GM12874 (cell line): ENCODE data around the gene RPS23.

ENCODE experiments used
- TF ChIP-seq, protein P1 (sequence below): IDR thresholded peaks from 2 replicates; pipeline ENCODE4 v1.5.1; 2011; ENCODE audit warnings: low read depth, mild to moderate bottlenecking, control low read depth, low read length, moderate library complexity; ENCODE audit not compliant: insufficient read depth

The RPS23 gene

DNA sequence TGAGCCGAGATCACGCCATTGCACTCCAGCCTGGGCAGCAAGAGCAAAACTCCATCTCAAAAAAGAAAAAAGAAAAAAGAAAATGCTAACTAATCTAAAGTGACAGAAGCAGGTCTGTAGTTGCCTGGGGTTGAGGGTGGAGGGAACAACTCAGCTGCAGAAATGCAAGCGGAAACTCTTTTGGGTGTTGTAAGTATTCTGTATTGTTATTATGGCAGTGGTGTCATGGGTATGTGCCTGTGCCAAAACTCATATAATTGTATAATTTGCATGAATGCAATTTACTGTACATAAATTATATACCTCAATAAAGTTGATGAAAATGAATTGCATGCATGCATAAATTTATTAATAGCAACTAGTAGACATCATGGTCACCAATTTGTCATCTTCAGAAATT is 23.0 kb upstream of the RPS23 start:
- TF ChIP-seq, protein P1, sequence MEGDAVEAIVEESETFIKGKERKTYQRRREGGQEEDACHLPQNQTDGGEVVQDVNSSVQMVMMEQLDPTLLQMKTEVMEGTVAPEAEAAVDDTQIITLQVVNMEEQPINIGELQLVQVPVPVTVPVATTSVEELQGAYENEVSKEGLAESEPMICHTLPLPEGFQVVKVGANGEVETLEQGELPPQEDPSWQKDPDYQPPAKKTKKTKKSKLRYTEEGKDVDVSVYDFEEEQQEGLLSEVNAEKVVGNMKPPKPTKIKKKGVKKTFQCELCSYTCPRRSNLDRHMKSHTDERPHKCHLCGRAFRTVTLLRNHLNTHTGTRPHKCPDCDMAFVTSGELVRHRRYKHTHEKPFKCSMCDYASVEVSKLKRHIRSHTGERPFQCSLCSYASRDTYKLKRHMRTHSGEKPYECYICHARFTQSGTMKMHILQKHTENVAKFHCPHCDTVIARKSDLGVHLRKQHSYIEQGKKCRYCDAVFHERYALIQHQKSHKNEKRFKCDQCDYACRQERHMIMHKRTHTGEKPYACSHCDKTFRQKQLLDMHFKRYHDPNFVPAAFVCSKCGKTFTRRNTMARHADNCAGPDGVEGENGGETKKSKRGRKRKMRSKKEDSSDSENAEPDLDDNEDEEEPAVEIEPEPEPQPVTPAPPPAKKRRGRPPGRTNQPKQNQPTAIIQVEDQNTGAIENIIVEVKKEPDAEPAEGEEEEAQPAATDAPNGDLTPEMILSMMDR = no peak

DNA sequence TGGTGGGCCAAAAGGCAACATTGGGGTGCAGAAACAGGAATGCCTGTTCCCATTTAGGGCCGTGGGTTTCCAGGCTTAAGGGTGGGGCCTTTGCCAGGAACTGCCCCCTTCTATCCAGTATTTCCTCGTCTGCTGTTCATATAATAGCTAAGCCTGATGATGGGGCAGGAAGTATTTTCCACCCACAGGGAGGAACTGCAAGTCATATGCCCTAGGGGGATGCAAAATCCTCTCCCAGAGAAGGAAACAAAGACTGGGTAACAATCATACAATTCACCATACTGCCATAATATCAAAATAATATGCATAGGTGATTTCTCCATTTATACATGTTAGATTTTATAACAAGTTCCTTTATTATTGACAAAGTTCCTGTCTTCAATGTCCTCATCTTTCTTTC is 20.5 kb upstream of the RPS23 start:
- TF ChIP-seq, protein P1 = no peak

DNA sequence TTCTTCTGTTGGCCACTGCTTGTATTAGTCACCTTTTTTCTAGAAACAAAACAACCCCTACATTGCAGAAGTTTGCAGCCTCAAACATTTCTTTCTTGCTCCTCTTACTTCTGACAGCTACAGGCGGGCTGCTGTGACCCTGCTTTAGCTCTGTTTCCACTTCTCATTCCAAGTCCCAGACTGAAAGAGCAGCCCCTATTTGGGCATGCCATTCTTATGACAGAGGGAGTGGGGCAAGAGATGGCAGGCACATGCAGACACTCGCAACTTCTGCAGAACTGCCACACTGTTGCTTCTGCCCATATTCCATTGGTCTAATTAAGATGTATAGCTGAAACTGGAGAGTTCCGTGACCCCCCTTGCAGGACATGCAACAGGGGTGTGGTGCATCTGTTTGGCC is 19.6 kb upstream of the RPS23 start:
- TF ChIP-seq, protein P1 = no peak

DNA sequence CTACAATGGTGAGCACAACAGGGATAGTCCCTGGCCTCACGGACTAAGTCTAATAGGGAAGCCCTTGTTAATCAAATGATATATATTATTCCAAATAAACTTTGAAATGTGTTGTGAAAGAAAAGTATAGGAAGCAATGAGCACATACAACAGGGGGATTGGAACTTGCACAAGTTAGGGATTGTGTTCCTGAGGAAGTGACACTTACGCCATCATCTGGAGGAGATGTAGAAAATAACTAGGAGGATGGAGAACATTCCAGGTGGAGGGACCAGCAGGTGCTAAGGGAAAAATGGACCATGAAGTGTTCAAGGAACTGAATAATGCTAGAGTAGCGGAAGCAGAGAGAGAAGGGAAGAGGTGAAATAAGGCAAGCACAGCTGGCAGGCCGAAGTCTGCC is 18.8 kb upstream of the RPS23 start:
- TF ChIP-seq, protein P1 = no peak

DNA sequence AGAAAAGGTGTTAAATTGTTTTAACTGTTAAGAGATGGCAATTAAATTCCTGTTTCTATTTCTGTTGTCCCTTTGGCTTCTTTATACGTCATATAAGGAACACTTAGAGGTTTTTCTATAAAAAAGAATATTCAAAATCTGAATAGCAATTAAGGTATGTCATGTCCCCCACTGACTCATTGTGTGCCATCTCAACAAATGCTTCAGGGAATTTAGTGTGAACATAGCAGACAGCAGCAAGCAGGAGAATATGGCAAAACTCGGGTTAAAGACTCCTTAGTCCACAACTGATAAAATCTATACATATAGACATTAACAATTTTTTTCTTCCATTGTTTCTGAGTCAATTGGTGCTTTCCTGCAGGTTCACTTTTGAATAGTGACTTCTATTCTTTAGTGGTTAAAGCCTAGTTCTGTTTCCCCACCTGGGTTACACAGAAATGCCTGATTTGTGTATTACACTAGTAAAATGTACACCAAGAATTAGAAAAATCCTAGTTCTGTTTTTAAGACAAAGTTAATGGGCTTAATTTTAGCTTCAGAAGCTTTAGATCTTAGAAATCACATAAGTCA is 17.9 kb upstream of the RPS23 start:
- TF ChIP-seq, protein P1 = no peak

DNA sequence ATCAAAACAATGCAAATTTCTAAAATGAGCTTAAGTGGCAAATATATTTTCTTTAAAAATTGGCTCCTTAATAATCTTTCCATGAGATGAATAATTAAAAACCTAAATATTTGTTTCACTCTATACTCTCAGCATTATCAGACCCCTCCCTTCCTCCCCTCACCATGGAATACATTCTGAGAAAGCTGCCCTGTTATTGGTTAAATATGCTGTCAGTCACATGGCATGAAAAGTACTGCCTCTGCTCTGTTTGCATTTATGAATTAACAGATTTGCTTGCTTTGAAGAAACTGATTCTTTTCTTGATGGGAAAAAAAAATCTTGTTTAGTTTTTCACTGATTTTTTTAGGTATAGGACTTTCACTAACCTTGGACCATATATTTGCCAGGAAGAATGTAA is 17.0 kb upstream of the RPS23 start:
- TF ChIP-seq, protein P1 = no peak

DNA sequence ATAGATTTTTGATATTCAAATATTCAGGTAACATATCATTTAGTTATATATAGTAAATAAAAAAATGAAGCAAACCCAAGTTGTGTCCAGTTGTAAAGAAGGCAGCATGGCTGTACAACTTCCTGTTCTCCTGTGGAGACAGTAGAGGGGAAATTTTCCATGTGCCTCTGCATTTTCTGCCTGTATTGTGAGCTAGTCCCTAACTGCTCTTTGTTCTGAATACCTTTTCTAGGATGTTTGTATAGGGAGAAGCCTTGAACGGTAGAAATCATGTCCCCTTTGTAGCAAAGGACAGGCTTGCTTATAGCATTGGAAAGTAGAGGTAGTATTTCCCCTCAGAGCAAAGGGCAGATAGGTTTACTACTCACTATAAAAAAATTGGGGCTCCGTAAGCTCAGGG is 13.3 kb upstream of the RPS23 start:
- TF ChIP-seq, protein P1 = no peak

DNA sequence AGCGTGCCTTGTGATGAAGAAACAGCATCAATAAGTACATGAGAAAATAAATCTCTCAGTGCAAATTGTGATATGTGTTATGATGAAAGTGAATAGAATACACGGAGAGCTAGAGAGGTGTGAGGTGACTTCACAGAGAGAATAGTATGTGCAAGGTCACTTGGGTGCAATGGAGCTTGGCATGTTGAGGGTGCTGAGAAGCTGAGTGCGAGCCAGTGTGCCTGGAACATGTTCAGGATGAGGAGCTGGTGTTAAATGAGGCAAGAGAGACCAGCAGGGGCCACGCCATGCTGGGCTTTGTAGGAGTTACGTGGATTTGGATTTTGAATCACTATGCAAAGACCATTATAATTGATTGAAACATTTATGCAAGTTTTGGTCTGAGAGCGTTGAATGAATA is 12.8 kb upstream of the RPS23 start:
- TF ChIP-seq, protein P1 = no peak
